ENCODE measurements around the gene SCN8A. TPM values are rescaled to one million over a fixed set of nuclear protein-coding genes. Genes with fewer than 3 reads are reported as not detected.
A peak's percentile ranks its signal among the peaks of the same experiment; 100 is the strongest.

Gene SCN8A
- total RNA-seq, 1 experiment from 2014 or later = 5.4 TPM

DNA sequence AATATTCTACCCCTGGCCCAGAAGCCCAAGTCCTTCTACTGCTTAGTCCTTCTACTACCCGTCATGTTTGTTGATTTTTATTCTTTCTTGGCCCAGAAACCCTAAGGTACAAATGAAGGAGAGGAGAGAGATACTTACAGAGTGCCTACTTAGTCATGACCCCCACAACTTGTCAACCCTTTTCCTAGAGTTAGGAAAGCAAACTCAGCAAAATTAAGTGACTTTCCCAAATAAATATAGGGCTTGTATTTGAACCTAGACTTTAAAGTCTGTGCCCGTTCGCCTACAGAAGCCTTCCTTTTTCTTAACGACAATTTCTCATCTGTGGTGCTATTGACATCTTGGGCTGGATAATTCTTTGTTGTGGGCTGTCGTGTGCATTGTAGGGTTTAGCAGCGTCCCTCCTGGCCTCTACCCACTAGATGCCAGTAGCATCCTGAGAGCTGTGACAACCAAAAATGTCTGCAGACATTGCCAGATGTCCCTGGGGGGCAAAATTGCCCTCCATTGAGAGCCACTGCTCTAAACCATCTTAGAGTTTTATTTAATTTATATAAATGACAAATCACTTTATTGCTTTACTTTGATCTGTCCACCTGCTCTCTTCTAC, 175.1 kb downstream of the SCN8A start:
- no peaks in the 10 kb centered on the region for H3K27me3 ChIP-seq (replicated peaks; ENCODE audit: insufficient read depth, low read depth, low read length, poor library complexity)
- no peaks in the 10 kb centered on the region for H3K36me3 ChIP-seq (ENCODE audit: insufficient read depth, low read length, poor library complexity, severe bottlenecking)
- BruUV-seq (replicated peaks) = no TSS peak
- H3K4me1 ChIP-seq (ENCODE audit: insufficient read depth, low read length, poor library complexity, severe bottlenecking) = no peaks in the 10 kb centered on the region
- H3K27ac ChIP-seq (ENCODE audit: low read depth, low read length, poor library complexity, severe bottlenecking) = no peak overlapping the region
- H3K9me3 ChIP-seq (ENCODE audit: low read depth, low read length, poor library complexity, severe bottlenecking) = no peaks in the 10 kb centered on the region
- POLR2A ChIA-PET (ENCODE audit: low non-redundant PET) = no interaction called here
- H3K4me3 ChIP-seq (ENCODE audit: low read depth, low read length, poor library complexity, severe bottlenecking) = no peak overlapping the region
- CTCF ChIA-PET = no interaction called here
- TF ChIP-seq EZH2 (IDR thresholded peaks at IDR 0.05; ENCODE audit: borderline replicate concordance, low read depth, low read length, poor library complexity, severe bottlenecking) (no peak), CTCF (conservative IDR thresholded peaks at IDR 0.05; ENCODE audit: low read depth, low read length) (no peak)
- no peak for DNase-seq (ENCODE audit: low spot score)
- intact Hi-C loops (cut with micrococcal nuclease; ENCODE audit: unreplicated experiment) = no loop called here

DNA sequence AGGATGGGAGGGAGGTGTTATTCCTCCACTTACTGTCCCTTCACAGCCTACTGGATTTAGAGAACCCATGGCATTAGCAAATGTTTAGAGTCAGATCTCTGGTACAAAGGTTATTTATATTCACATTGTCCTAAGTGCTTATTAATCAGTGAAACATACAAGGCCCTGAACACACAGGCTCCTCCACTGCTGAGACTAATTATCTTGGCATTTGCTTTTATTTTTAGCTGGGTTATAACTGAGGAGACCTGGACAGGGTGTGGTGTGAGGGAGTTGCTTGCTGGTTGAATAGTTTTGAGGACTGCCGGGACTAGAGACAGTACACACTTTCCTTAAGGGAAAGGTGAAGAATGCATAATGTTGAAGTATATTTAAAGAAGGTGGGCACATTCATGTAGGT, 180.0 kb downstream of the SCN8A start:
- intact Hi-C loops (cut with micrococcal nuclease; ENCODE audit: unreplicated experiment) = no loop called here
- POLR2A ChIA-PET (ENCODE audit: low non-redundant PET) = no interaction called here
- BruUV-seq (replicated peaks) = no TSS peak
- H3K36me3 ChIP-seq (ENCODE audit: insufficient read depth, low read length, poor library complexity, severe bottlenecking) = no peaks in the 10 kb centered on the region
- no peaks in the 10 kb centered on the region for H3K9me3 ChIP-seq (ENCODE audit: low read depth, low read length, poor library complexity, severe bottlenecking)
- no peaks in the 10 kb centered on the region for H3K27me3 ChIP-seq (replicated peaks; ENCODE audit: insufficient read depth, low read depth, low read length, poor library complexity)
- DNase-seq (ENCODE audit: low spot score) = no peak
- no peaks in the 10 kb centered on the region for H3K4me1 ChIP-seq (ENCODE audit: insufficient read depth, low read length, poor library complexity, severe bottlenecking)
- CTCF ChIA-PET = no interaction called here
- H3K4me3 ChIP-seq (ENCODE audit: low read depth, low read length, poor library complexity, severe bottlenecking) = no peak overlapping the region
- TF ChIP-seq CTCF (conservative IDR thresholded peaks at IDR 0.05; ENCODE audit: low read depth, low read length) (no peak), EZH2 (IDR thresholded peaks at IDR 0.05; ENCODE audit: borderline replicate concordance, low read depth, low read length, poor library complexity, severe bottlenecking) (no peak)
- no peak overlapping the region for H3K27ac ChIP-seq (ENCODE audit: low read depth, low read length, poor library complexity, severe bottlenecking)

DNA sequence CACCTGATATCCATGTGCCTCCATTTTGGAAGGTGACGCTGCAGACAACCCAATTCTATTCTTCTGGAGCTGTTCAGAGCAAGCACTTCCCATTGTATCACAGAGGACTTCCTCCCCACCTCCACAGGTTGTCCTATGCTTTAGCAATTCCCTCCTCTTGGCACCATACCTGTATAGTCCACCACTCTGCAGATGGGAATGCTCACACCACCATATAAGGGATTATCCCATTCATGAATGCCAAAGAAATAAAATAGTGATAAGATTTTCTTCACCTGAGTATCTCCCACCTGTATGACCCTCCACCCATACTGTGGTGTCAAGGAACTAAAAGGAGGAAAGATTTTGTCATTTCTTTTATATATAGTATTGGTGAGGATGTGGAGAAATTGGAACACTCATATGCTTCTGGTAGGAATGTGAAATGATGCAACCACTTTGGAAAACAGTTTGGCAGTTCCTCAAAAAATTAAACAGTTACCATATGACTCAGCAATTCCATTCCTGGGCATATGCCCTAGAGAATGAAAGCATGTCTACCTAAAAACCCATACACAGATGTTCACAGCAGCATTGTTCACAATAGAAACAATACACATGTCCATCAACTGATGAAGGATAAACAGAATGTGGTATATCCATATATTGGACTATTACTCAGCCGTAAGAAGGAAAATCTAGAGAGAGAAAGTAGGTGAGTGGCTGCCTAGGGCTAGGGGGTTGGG, 182.3 kb downstream of the SCN8A start:
- no peak for TF ChIP-seq CTCF (conservative IDR thresholded peaks at IDR 0.05; ENCODE audit: low read depth, low read length)
- TF ChIP-seq EZH2 (IDR thresholded peaks at IDR 0.05; ENCODE audit: borderline replicate concordance, low read depth, low read length, poor library complexity, severe bottlenecking) = no peak
- ChIA-PET POLR2A (ENCODE audit: low non-redundant PET) (no interaction called here), CTCF (no interaction called here)
- peak; percentile 35 for DNase-seq (ENCODE audit: low spot score)
- H3K27me3 ChIP-seq (replicated peaks; ENCODE audit: insufficient read depth, low read depth, low read length, poor library complexity) = no peaks in the 10 kb centered on the region
- BruUV-seq (replicated peaks) = no TSS peak
- no peaks in the 10 kb centered on the region for H3K4me1 ChIP-seq (ENCODE audit: insufficient read depth, low read length, poor library complexity, severe bottlenecking)
- intact Hi-C loops (cut with micrococcal nuclease; ENCODE audit: unreplicated experiment) = no loop called here
- H3K36me3 ChIP-seq (ENCODE audit: insufficient read depth, low read length, poor library complexity, severe bottlenecking) = no peaks in the 10 kb centered on the region
- H3K4me3 ChIP-seq (ENCODE audit: low read depth, low read length, poor library complexity, severe bottlenecking) = no peak overlapping the region
- no peak overlapping the region for H3K27ac ChIP-seq (ENCODE audit: low read depth, low read length, poor library complexity, severe bottlenecking)
- no peaks in the 10 kb centered on the region for H3K9me3 ChIP-seq (ENCODE audit: low read depth, low read length, poor library complexity, severe bottlenecking)

Data from A673 (cell line).